ENCODE results near the gene TEDC2. TPM values are rescaled to one million over a fixed set of nuclear protein-coding genes. Genes with fewer than 3 reads are reported as not detected.

TEDC2 gene
- total and polyA plus RNA-seq, 2 experiments from 2014 or later, result 27.3 to 34.4 TPM

DNA sequence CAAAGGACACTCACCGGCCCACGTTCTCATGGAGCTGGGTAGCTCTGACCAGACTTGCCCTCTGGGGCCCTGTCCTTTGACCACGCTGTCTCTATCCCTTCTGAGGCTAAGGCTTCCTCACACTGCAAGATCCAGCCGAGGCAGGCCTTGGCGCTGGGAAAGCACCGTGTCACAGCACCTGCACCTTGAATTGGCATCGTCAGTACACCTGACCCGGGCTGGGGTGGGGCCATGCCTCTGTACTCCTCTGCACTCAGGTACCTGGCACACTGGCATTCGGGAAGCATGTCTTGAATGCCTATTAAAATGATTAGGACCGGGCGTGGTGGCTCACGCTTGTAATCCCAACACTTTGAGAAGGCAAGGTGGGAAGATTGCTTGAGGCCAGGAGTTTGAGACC, 21.0 kb downstream of the TEDC2 start:
- peaks cover 5% of the 10 kb centered on the region for H3K4me1 ChIP-seq (ENCODE audit: low read depth)
- peaks cover 10% of the 10 kb centered on the region for H3K27me3 ChIP-seq
- no peak overlapping the region for H3K27ac ChIP-seq
- H3K36me3 ChIP-seq, result no peaks in the 10 kb centered on the region
- H3K9me3 ChIP-seq (ENCODE audit: low read depth), result no peaks in the 10 kb centered on the region
- no peak for TF ChIP-seq CTCF (IDR thresholded peaks at IDR 0.05; ENCODE audit: low read depth, low read length)
- no peak overlapping the region for H3K4me3 ChIP-seq
- no peak for DNase-seq (ENCODE audit: low read depth in 1 of 2, low spot score in 1 of 2)

DNA sequence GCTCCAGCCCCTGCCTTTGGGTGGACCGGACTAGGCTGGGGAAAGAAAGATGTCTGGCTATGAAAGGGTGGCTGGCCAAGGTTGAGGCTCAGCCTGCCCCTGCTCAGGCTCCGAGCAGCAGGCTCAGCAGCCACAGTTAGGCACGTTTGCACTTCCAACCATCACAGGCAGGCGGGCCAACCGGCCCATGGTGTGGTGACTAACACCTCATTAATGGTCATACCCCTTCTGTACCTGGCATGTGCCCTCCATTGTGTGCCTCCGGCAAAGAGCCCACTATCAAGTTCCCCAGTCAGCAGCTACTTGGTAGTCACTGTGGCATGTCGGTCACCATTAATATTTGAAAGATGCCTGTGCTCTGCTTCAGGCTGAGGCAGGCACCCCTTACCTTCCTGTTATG, 21.8 kb downstream of the TEDC2 start:
- DNase-seq (ENCODE audit: low read depth in 1 of 2, low spot score in 1 of 2), result no peak
- Histone ChIP-seq H3K27me3 (peaks cover 3% of the 10 kb centered on the region), H3K9me3 (ENCODE audit: low read depth) (no peaks in the 10 kb centered on the region), H3K27ac (no peak overlapping the region), H3K4me1 (ENCODE audit: low read depth) (peaks cover 5% of the 10 kb centered on the region), H3K36me3 (no peaks in the 10 kb centered on the region), H3K4me3 (no peak overlapping the region)
- no peak for TF ChIP-seq CTCF (IDR thresholded peaks at IDR 0.05; ENCODE audit: low read depth, low read length)

- H3K36me3 ChIP-seq, result no peaks in the 10 kb centered on the region
- no peak for TF ChIP-seq CTCF (IDR thresholded peaks at IDR 0.05; ENCODE audit: low read depth, low read length)
- H3K27ac ChIP-seq, result no peak overlapping the region
- H3K4me3 ChIP-seq, result no peak overlapping the region
- H3K27me3 ChIP-seq, result no peaks in the 10 kb centered on the region
- H3K9me3 ChIP-seq (ENCODE audit: low read depth), result no peaks in the 10 kb centered on the region
- DNase-seq (ENCODE audit: low read depth in 1 of 2, low spot score in 1 of 2), result no peak
- H3K4me1 ChIP-seq (ENCODE audit: low read depth), result peaks cover 5% of the 10 kb centered on the region
Observed at GRCh38 chr16:2482249-2482648, 22.3 kb downstream of the TEDC2 start.

- TF ChIP-seq CTCF (IDR thresholded peaks at IDR 0.05; ENCODE audit: low read depth, low read length), result no peak
- Histone ChIP-seq H3K36me3 (no peaks in the 10 kb centered on the region), H3K4me3 (no peak overlapping the region), H3K27ac (no peak overlapping the region), H3K27me3 (no peaks in the 10 kb centered on the region), H3K4me1 (ENCODE audit: low read depth) (peaks cover 8% of the 10 kb centered on the region), H3K9me3 (ENCODE audit: low read depth) (no peaks in the 10 kb centered on the region)
- DNase-seq (ENCODE audit: low read depth in 1 of 2, low spot score in 1 of 2), result peak in 1 of 2 donors; percentile 71
Observed at GRCh38 chr16:2482708-2483534, 23.0 kb downstream of the TEDC2 start.

DNA sequence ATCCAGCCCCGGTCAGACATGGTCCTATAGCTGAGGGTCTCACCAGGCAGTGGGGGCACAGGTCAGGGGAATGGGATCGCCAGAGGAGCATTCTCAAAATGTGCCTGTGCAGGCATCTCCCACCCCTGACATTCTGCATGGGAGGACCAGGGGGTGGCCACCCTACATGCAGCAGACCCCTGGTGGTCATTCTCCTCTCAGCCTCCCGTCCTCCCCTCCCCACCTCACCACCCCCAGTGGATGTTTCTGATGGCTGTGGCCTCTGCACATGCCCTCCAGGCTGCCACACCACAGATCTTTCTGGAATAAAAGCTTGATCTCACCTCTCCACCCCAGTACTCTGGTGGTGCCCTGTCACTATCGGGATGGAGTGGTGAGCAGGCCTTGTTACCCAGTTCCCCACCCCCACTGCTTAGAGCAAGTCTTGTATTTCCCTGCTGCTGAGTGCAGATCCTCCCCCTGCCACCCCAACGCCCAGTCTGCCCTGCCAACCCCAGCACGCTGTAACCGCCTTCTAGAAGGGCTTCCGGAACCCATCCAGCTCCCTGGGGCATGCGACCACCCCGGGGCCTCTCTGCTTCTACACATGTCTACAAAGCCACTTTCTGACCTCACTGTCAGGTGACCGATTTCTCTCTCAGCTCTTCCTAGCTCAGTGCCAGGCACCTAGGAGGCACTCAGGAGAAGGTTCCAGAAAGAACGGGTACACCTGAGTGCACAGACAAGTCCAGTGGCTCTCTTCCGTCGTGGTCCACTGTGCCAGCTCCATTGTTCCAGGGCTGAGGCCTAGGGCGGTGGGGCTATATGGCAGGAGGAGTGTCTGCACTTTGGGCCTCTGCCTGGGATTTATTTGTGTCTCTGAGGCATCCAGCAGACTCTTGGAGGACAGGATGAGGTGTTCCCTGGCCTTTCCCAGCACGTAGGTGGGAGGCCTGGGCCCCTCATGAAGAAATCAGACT, 24.3 kb downstream of the TEDC2 start:
- Histone ChIP-seq H3K9me3 (ENCODE audit: low read depth) (no peaks in the 10 kb centered on the region), H3K4me1 (ENCODE audit: low read depth) (peaks cover 9% of the 10 kb centered on the region), H3K27ac (peak overlapping the region; percentile 53), H3K4me3 (no peak overlapping the region), H3K27me3 (no peaks in the 10 kb centered on the region), H3K36me3 (no peaks in the 10 kb centered on the region)
- no peak for DNase-seq (ENCODE audit: low read depth in 1 of 2, low spot score in 1 of 2)
- no peak for TF ChIP-seq CTCF (IDR thresholded peaks at IDR 0.05; ENCODE audit: low read depth, low read length)

Measured in cardiac muscle cell (in vitro differentiated cells and primary cell).